Measurements from ENCODE around the gene FRAT2. TPM values are rescaled to one million over a fixed set of nuclear protein-coding genes. Genes with fewer than 3 reads are reported as not detected.

FRAT2 gene
- total and polyA plus RNA-seq, 4 donors: 2.7 to 15.1 (median 11.7) TPM

GRCh38 chr10:97325754-97326153, 8.8 kb downstream of the FRAT2 start:
- 80% methylated on average over 9 of the region's 9 CpGs for WGBS
- no peak for TF ChIP-seq FOXA2 (IDR thresholded peaks at IDR 0.05)
- TF ChIP-seq ATF3 (IDR thresholded peaks at IDR 0.05): no peak
- no peak for TF ChIP-seq TAF1 (conservative IDR thresholded peaks at IDR 0.05)
- no peak for TF ChIP-seq RXRA (IDR thresholded peaks at IDR 0.05)
- no peak for DNase-seq (ENCODE audit: low spot score)
- no peaks in the 10 kb centered on the region for H3K27me3 ChIP-seq (ENCODE audit: control insufficient read depth in 4 of 4, insufficient read depth in 4 of 4, low read length in 3 of 4)
- no peak overlapping the region for H3K9ac ChIP-seq (ENCODE audit: low read depth in 1 of 2, low read length in 2 of 2)
- peak overlapping the region in 1 of 2 donors; percentile 38 for H3K27ac ChIP-seq (ENCODE audit: low read depth in 1 of 2, low read length in 2 of 2)
- no peaks in the 10 kb centered on the region for H3K36me3 ChIP-seq (ENCODE audit: control insufficient read depth in 4 of 4, insufficient read depth in 3 of 4, low read depth in 1 of 4, low read length in 3 of 4)
- H3K4me3 ChIP-seq (ENCODE audit: low read depth in 1 of 3, low read length in 3 of 3): no peak overlapping the region
- H3K4me1 ChIP-seq (ENCODE audit: control insufficient read depth in 4 of 4, insufficient read depth in 4 of 4, low read length in 3 of 4): peaks cover 15 to 64% (median 44%) of the 10 kb centered on the region in 4 donors
- H3K9me3 ChIP-seq (ENCODE audit: control insufficient read depth in 4 of 4, low read length in 3 of 4): no peaks in the 10 kb centered on the region

- Histone ChIP-seq H3K27ac (ENCODE audit: low read depth in 1 of 2, low read length in 2 of 2) (peak overlapping the region; percentile 23 to 32), H3K9me3 (ENCODE audit: control insufficient read depth in 4 of 4, low read length in 3 of 4) (no peaks in the 10 kb centered on the region), H3K9ac (ENCODE audit: low read depth in 1 of 2, low read length in 2 of 2) (no peak overlapping the region), H3K27me3 (ENCODE audit: control insufficient read depth in 4 of 4, insufficient read depth in 4 of 4, low read length in 3 of 4) (no peaks in the 10 kb centered on the region), H3K4me3 (ENCODE audit: low read depth in 1 of 3, low read length in 3 of 3) (no peak overlapping the region), H3K36me3 (ENCODE audit: control insufficient read depth in 4 of 4, insufficient read depth in 3 of 4, low read depth in 1 of 4, low read length in 3 of 4) (no peaks in the 10 kb centered on the region), H3K4me1 (ENCODE audit: control insufficient read depth in 4 of 4, insufficient read depth in 4 of 4, low read length in 3 of 4) (peaks cover 7 to 54% (median 33%) of the 10 kb centered on the region in 4 donors)
- DNase-seq (ENCODE audit: low spot score): no peak
- WGBS: 59% methylated on average over 4 of the region's 4 CpGs
- no peak for TF ChIP-seq RAD21 (IDR thresholded peaks at IDR 0.05)
- no peak for TF ChIP-seq SP1 (IDR thresholded peaks at IDR 0.05)
- no peak for TF ChIP-seq REST (IDR thresholded peaks at IDR 0.05)
- TF ChIP-seq EGR1 (IDR thresholded peaks at IDR 0.05; ENCODE audit: low read depth in 2 of 2): no peak
- no peak for TF ChIP-seq JUND (IDR thresholded peaks at IDR 0.05)
- TF ChIP-seq ZBTB33 (IDR thresholded peaks at IDR 0.05): no peak
- TF ChIP-seq MAX (IDR thresholded peaks at IDR 0.05): no peak
- no peak for TF ChIP-seq FOXA1 (IDR thresholded peaks at IDR 0.05)
- TF ChIP-seq CTCF (IDR thresholded peaks at IDR 0.05; ENCODE audit: low read depth, low read length, missing input control): no peak
- no peak for TF ChIP-seq RXRA (IDR thresholded peaks at IDR 0.05)
- TF ChIP-seq HNF4A (conservative IDR thresholded peaks at IDR 0.05): no peak
- TF ChIP-seq NR2F2 (IDR thresholded peaks at IDR 0.05): no peak
- no peak for TF ChIP-seq HNF4G (IDR thresholded peaks at IDR 0.05)
- no peak for TF ChIP-seq ATF3 (IDR thresholded peaks at IDR 0.05)
- TF ChIP-seq YY1 (IDR thresholded peaks at IDR 0.05): no peak
- no peak for TF ChIP-seq FOXA2 (IDR thresholded peaks at IDR 0.05)
- no peak for TF ChIP-seq TAF1 (conservative IDR thresholded peaks at IDR 0.05)
- no peak for TF ChIP-seq GABPA (IDR thresholded peaks at IDR 0.05 in 1 of 2, conservative IDR thresholded peaks at IDR 0.05 in 1 of 2)
These were observed 11.0 kb downstream of the FRAT2 start for GRCh38 chr10:97323501-97323900.
